Ovary (tissue), 3 donors: ENCODE measurements around the gene PRDM16.

ENCODE experiments used
- EP300 ChIP-seq: sonication (generic); formaldehyde crosslinking; IDR thresholded peaks from one replicate; pipeline ENCODE4 v1.6.1; 2017; ENCODE audit warnings: antibody characterized with exemption
- TF ChIP-seq, protein P1 (sequence below), 3 donors: fragments of 450-650 bp in 2 of 3; fragments of 200-600 bp in 1 of 3; IDR thresholded peaks; one replicate each; pipeline versions ENCODE4 v1.5.1 to v1.8.0; 2016 to 2022; ENCODE audit warnings: antibody characterized with exemption in 3 of 3, mild to moderate bottlenecking in 1 of 3
- donor health status: DM: no; HTN: no; CAD: no.

DNA sequence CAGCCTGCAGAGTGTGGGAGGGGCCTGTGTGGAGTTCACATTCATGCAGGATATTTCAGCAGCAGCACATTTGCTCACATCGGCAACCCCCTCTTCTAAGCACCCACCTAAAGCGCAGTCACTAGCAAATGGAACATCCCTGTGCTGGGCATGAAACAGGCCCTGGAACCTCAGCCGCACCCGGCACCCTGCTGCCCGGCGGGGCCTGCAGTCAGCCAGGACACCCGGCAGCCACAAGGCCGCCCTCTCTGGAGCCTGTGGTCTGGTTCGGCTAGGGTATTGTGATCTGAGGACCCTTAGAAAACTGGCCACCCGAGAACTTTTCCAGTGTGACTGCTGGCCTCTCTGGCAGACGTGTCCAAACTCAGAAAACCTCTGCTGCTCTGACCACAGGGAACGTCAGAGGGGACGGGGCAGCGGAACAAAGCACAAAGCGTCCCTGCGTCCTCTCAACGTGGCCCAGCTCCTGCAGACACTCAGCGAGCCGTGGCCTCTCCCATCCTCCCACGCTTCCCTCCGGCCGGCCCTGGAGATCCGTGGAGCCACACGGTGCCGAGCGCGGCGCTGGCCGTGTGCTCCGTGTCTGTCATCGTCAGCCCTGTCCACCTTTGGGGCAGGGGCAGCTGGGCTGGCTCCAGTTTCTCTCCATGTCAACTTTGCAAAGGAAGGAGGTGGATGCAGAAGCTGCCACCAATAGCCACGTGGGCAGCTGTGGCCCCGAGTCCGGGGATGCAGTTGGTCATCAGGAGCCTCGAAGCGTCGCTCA is 209.6 kb downstream of the PRDM16 start:
- no peak for TF ChIP-seq EP300
- TF ChIP-seq, protein P1, sequence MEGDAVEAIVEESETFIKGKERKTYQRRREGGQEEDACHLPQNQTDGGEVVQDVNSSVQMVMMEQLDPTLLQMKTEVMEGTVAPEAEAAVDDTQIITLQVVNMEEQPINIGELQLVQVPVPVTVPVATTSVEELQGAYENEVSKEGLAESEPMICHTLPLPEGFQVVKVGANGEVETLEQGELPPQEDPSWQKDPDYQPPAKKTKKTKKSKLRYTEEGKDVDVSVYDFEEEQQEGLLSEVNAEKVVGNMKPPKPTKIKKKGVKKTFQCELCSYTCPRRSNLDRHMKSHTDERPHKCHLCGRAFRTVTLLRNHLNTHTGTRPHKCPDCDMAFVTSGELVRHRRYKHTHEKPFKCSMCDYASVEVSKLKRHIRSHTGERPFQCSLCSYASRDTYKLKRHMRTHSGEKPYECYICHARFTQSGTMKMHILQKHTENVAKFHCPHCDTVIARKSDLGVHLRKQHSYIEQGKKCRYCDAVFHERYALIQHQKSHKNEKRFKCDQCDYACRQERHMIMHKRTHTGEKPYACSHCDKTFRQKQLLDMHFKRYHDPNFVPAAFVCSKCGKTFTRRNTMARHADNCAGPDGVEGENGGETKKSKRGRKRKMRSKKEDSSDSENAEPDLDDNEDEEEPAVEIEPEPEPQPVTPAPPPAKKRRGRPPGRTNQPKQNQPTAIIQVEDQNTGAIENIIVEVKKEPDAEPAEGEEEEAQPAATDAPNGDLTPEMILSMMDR (IDR thresholded peaks at IDR 0.05), result no peak
